Activated naive CD8-positive, alpha-beta T cell treated with anti-CD3 and anti-CD28 coated beads, Interleukin-2, amount 50 U/mL, for 16 hours (primary cell): ENCODE results near the gene GPHN.

ENCODE experiments used
- DNase-seq: peaks from one replicate; pipeline ENCODE4 v3.0.0-alpha.2; 2020; ENCODE audit warnings: low read depth, low spot score

Gene GPHN

GRCh38 chr14:66939409-66939808 lies 431.5 kb downstream of the GPHN start:
- no peak for DNase-seq

GRCh38 chr14:66944872-66945271 lies 436.9 kb downstream of the GPHN start:
- DNase-seq: no peak

GRCh38 chr14:66955159-66955558 lies 447.2 kb downstream of the GPHN start:
- DNase-seq: no peak

GRCh38 chr14:66959437-66960050 lies 451.6 kb downstream of the GPHN start:
- no peak for DNase-seq

GRCh38 chr14:66965831-66966230 lies 457.9 kb downstream of the GPHN start:
- no peak for DNase-seq

- DNase-seq: no peak
These were observed 464.5 kb downstream of the GPHN start for GRCh38 chr14:66972469-66972868.

GRCh38 chr14:66974397-66975025 lies 466.6 kb downstream of the GPHN start:
- no peak for DNase-seq

GRCh38 chr14:66975251-66975650 lies 467.3 kb downstream of the GPHN start:
- no peak for DNase-seq

- no peak for DNase-seq
These were observed 471.4 kb downstream of the GPHN start for GRCh38 chr14:66979101-66979974.

- DNase-seq: no peak
These were observed 474.3 kb downstream of the GPHN start for GRCh38 chr14:66982247-66982646.

GRCh38 chr14:66992776-66993175 lies 484.8 kb downstream of the GPHN start:
- no peak for DNase-seq

GRCh38 chr14:66993512-66993911 lies 485.6 kb downstream of the GPHN start:
- no peak for DNase-seq

- no peak for DNase-seq
These were observed 490.1 kb downstream of the GPHN start for GRCh38 chr14:66998013-66998412.

- DNase-seq: no peak
These were observed 492.0 kb downstream of the GPHN start for GRCh38 chr14:66999978-67000377.

GRCh38 chr14:67002994-67003753 lies 495.2 kb downstream of the GPHN start:
- no peak for DNase-seq

- DNase-seq: no peak
These were observed 496.6 kb downstream of the GPHN start for GRCh38 chr14:67004521-67004920.

- DNase-seq: no peak
These were observed 502.7 kb downstream of the GPHN start for GRCh38 chr14:67010602-67011001.

GRCh38 chr14:67016856-67017255 lies 508.9 kb downstream of the GPHN start:
- DNase-seq: no peak

- no peak for DNase-seq
These were observed 510.8 kb downstream of the GPHN start for GRCh38 chr14:67018720-67019119.

GRCh38 chr14:67019796-67020195 lies 511.8 kb downstream of the GPHN start:
- no peak for DNase-seq

GRCh38 chr14:67031920-67032774 lies 524.2 kb downstream of the GPHN start:
- no peak for DNase-seq
